ENCODE data around the gene MAGI2.
A peak's percentile ranks its signal among the peaks of the same experiment; 100 is the strongest.
"Not testable (repeated sequence)": the region's sequence is repeated elsewhere in the genome, so short reads cannot be mapped to it uniquely, and the experiment has no call there.

Gene MAGI2

DNA sequence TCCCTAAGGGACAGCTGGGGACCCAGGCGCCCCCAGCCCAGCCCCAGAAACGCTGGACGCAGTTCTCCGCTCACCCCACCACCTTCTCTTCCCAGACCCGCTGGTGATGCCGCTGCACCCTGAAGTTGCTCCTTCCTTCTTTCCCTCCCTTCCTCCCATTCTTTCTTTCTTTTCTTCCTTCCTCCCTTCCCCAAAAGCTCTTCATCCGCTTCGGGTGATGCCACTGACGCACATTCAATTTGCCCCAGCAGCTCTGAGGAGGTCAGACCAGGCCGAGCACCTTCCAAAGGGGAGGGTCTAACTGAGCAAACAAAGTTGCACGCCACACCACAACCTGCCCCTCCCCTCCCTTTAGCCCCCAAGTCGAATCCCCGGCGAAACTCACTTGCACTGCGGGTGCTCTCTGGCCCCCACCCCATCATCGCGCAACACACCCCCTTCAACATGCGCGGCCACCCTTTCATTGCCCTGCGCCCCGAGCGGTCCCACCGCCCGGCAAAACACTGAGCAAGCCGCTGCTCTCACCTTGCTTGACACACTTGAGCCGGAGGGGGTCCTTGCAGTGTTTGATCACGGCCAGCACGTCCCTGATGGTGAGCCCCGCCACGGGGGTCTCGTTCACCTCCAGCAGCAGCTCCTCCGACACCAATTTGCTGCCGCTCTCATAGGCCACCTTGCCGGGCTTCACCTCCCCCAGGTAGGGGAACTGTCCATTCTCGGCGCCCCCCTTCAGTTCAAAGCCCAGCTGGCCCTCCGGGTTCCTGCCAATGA is 787 bp downstream of the MAGI2 start:
- Histone ChIP-seq H3K4me3 (ENCODE audit: low read depth in 1 of 5, low read length in 5 of 5) (peak overlapping the region; percentile 85 to 94 (median 91)), H3K9me3 (ENCODE audit: control insufficient read depth in 5 of 5, low read length in 5 of 5) (no peaks in the 10 kb centered on the region), H3K27ac (ENCODE audit: low read depth, low read length) (peak overlapping the region; percentile 99), H3K36me3 (ENCODE audit: control insufficient read depth in 5 of 5, insufficient read depth in 5 of 5, low read length in 5 of 5) (peaks cover 0 to 3% (median 0%) of the 10 kb centered on the region in 5 donors), H3K4me1 (ENCODE audit: control insufficient read depth in 5 of 5, insufficient read depth in 5 of 5, low read length in 5 of 5) (peaks cover 0 to 48% (median 44%) of the 10 kb centered on the region in 5 donors), H3K9ac (ENCODE audit: low read length in 5 of 5) (peak overlapping the region; percentile 84 to 96 (median 93)), H3K27me3 (ENCODE audit: control insufficient read depth in 5 of 5, insufficient read depth in 4 of 5, low read length in 5 of 5) (no peaks in the 10 kb centered on the region)

GRCh38 chr7:79452032-79452494 is 1.4 kb downstream of the MAGI2 start:
- Histone ChIP-seq H3K27me3 (ENCODE audit: control insufficient read depth in 5 of 5, insufficient read depth in 4 of 5, low read length in 5 of 5) (no peaks in the 10 kb centered on the region), H3K4me3 (ENCODE audit: low read depth in 1 of 5, low read length in 5 of 5) (peak overlapping the region; percentile 85 to 94 (median 91)), H3K4me1 (ENCODE audit: control insufficient read depth in 5 of 5, insufficient read depth in 5 of 5, low read length in 5 of 5) (peaks cover 0 to 48% (median 41%) of the 10 kb centered on the region in 5 donors), H3K9me3 (ENCODE audit: control insufficient read depth in 5 of 5, low read length in 5 of 5) (no peaks in the 10 kb centered on the region), H3K9ac (ENCODE audit: low read length in 5 of 5) (peak overlapping the region; percentile 84 to 96 (median 93)), H3K36me3 (ENCODE audit: control insufficient read depth in 5 of 5, insufficient read depth in 5 of 5, low read length in 5 of 5) (peaks cover 0 to 3% (median 0%) of the 10 kb centered on the region in 5 donors), H3K27ac (ENCODE audit: low read depth, low read length) (peak overlapping the region; percentile 99)

- peak overlapping the region; percentile 85 to 94 (median 91) for H3K4me3 ChIP-seq (ENCODE audit: low read depth in 1 of 5, low read length in 5 of 5)
- peaks cover 0 to 3% (median 0%) of the 10 kb centered on the region in 5 donors for H3K36me3 ChIP-seq (ENCODE audit: control insufficient read depth in 5 of 5, insufficient read depth in 5 of 5, low read length in 5 of 5)
- H3K9ac ChIP-seq (ENCODE audit: low read length in 5 of 5): peak overlapping the region in 4 of 5 donors; percentile 92 to 96 (median 94)
- H3K9me3 ChIP-seq (ENCODE audit: control insufficient read depth in 5 of 5, low read length in 5 of 5): no peaks in the 10 kb centered on the region
- no peaks in the 10 kb centered on the region for H3K27me3 ChIP-seq (ENCODE audit: control insufficient read depth in 5 of 5, insufficient read depth in 4 of 5, low read length in 5 of 5)
- H3K27ac ChIP-seq (ENCODE audit: low read depth, low read length): peak overlapping the region; percentile 99
- peaks cover 0 to 45% (median 36%) of the 10 kb centered on the region in 5 donors for H3K4me1 ChIP-seq (ENCODE audit: control insufficient read depth in 5 of 5, insufficient read depth in 5 of 5, low read length in 5 of 5)
Observed at GRCh38 chr7:79451580-79451979, 1.9 kb downstream of the MAGI2 start.

- H3K4me3 ChIP-seq (ENCODE audit: low read depth in 1 of 5, low read length in 5 of 5): not testable (repeated sequence)
Observed at GRCh38 chr7:79442766-79443165, 10.7 kb downstream of the MAGI2 start.

GRCh38 chr7:79436378-79436777 is 17.1 kb downstream of the MAGI2 start:
- H3K9me3 ChIP-seq (ENCODE audit: control insufficient read depth in 5 of 5, low read length in 5 of 5): no peaks in the 10 kb centered on the region
- H3K4me1 ChIP-seq (ENCODE audit: control insufficient read depth in 5 of 5, insufficient read depth in 5 of 5, low read length in 5 of 5): no peaks in the 10 kb centered on the region
- no peaks in the 10 kb centered on the region for H3K36me3 ChIP-seq (ENCODE audit: control insufficient read depth in 5 of 5, insufficient read depth in 5 of 5, low read length in 5 of 5)
- no peaks in the 10 kb centered on the region for H3K27me3 ChIP-seq (ENCODE audit: control insufficient read depth in 5 of 5, insufficient read depth in 4 of 5, low read length in 5 of 5)
- no peak overlapping the region for H3K27ac ChIP-seq (ENCODE audit: low read depth, low read length)
- H3K9ac ChIP-seq (ENCODE audit: low read length in 5 of 5): no peak overlapping the region
- H3K4me3 ChIP-seq (ENCODE audit: low read depth in 1 of 5, low read length in 5 of 5): no peak overlapping the region

More at GRCh38 chr7:79442766-79443165, 10.7 kb downstream of the MAGI2 start:
- not testable (repeated sequence) for H3K9me3 ChIP-seq (ENCODE audit: control insufficient read depth in 5 of 5, low read length in 5 of 5); H3K27ac ChIP-seq (ENCODE audit: low read depth, low read length); H3K4me1 ChIP-seq (ENCODE audit: control insufficient read depth in 5 of 5, insufficient read depth in 5 of 5, low read length in 5 of 5); H3K27me3 ChIP-seq (ENCODE audit: control insufficient read depth in 5 of 5, insufficient read depth in 4 of 5, low read length in 5 of 5); H3K36me3 ChIP-seq (ENCODE audit: control insufficient read depth in 5 of 5, insufficient read depth in 5 of 5, low read length in 5 of 5); H3K9ac ChIP-seq (ENCODE audit: low read length in 5 of 5)

DNA sequence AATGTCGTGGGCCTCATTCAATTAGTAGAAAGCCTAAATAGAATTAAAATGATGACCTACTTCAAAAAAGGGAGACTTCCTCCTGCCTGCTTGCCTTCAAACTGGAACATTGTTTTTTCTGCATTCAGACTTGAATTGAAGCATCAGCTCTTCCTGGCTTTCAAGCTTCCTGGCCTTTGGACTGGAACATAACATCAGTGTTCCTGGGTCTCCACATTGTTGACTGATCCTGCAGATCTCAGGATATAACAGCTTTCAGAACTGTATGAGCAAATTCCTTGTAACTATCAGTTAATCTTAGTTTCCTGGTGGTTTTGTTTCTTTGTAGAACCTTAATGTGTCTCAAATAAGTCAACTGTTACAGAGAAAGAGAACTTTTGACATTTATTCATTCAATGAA is 18.6 kb downstream of the MAGI2 start:
- Histone ChIP-seq H3K27ac (ENCODE audit: low read depth, low read length) (no peak overlapping the region), H3K4me3 (ENCODE audit: low read depth in 1 of 5, low read length in 5 of 5) (no peak overlapping the region), H3K27me3 (ENCODE audit: control insufficient read depth in 5 of 5, insufficient read depth in 4 of 5, low read length in 5 of 5) (no peaks in the 10 kb centered on the region), H3K9ac (ENCODE audit: low read length in 5 of 5) (no peak overlapping the region), H3K9me3 (ENCODE audit: control insufficient read depth in 5 of 5, low read length in 5 of 5) (no peaks in the 10 kb centered on the region), H3K4me1 (ENCODE audit: control insufficient read depth in 5 of 5, insufficient read depth in 5 of 5, low read length in 5 of 5) (no peaks in the 10 kb centered on the region), H3K36me3 (ENCODE audit: control insufficient read depth in 5 of 5, insufficient read depth in 5 of 5, low read length in 5 of 5) (no peaks in the 10 kb centered on the region)

GRCh38 chr7:79434098-79434497 is 19.4 kb downstream of the MAGI2 start:
- no peaks in the 10 kb centered on the region for H3K36me3 ChIP-seq (ENCODE audit: control insufficient read depth in 5 of 5, insufficient read depth in 5 of 5, low read length in 5 of 5)
- H3K4me1 ChIP-seq (ENCODE audit: control insufficient read depth in 5 of 5, insufficient read depth in 5 of 5, low read length in 5 of 5): no peaks in the 10 kb centered on the region
- H3K27ac ChIP-seq (ENCODE audit: low read depth, low read length): no peak overlapping the region
- no peaks in the 10 kb centered on the region for H3K9me3 ChIP-seq (ENCODE audit: control insufficient read depth in 5 of 5, low read length in 5 of 5)
- H3K9ac ChIP-seq (ENCODE audit: low read length in 5 of 5): no peak overlapping the region
- no peak overlapping the region for H3K4me3 ChIP-seq (ENCODE audit: low read depth in 1 of 5, low read length in 5 of 5)
- H3K27me3 ChIP-seq (ENCODE audit: control insufficient read depth in 5 of 5, insufficient read depth in 4 of 5, low read length in 5 of 5): no peaks in the 10 kb centered on the region

GRCh38 chr7:79430391-79430790 is 23.1 kb downstream of the MAGI2 start:
- no peaks in the 10 kb centered on the region for H3K4me1 ChIP-seq (ENCODE audit: control insufficient read depth in 5 of 5, insufficient read depth in 5 of 5, low read length in 5 of 5)
- H3K9ac ChIP-seq (ENCODE audit: low read length in 5 of 5): no peak overlapping the region
- no peak overlapping the region for H3K4me3 ChIP-seq (ENCODE audit: low read depth in 1 of 5, low read length in 5 of 5)
- no peaks in the 10 kb centered on the region for H3K9me3 ChIP-seq (ENCODE audit: control insufficient read depth in 5 of 5, low read length in 5 of 5)
- H3K27me3 ChIP-seq (ENCODE audit: control insufficient read depth in 5 of 5, insufficient read depth in 4 of 5, low read length in 5 of 5): no peaks in the 10 kb centered on the region
- H3K36me3 ChIP-seq (ENCODE audit: control insufficient read depth in 5 of 5, insufficient read depth in 5 of 5, low read length in 5 of 5): no peaks in the 10 kb centered on the region
- H3K27ac ChIP-seq (ENCODE audit: low read depth, low read length): no peak overlapping the region

DNA sequence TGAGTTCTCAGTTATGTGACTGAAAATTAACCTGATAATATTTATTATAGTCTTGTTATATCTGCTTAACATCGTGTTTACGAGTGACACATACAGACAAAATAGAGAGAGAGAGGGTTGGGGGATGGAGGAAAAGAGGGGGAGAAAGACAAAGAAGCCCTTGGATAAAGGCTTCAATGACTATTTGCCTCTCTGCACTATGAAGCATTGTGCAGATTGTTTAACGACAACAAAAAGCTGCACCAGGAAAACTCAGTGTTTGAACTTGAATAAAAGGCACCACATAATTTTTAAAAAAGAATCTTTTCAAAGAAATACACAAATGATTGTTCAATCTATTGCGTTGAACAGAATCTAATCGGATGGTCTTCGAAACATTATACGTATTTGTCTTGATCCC is 27.8 kb downstream of the MAGI2 start:
- Histone ChIP-seq H3K4me1 (ENCODE audit: control insufficient read depth in 5 of 5, insufficient read depth in 5 of 5, low read length in 5 of 5) (no peaks in the 10 kb centered on the region), H3K9ac (ENCODE audit: low read length in 5 of 5) (no peak overlapping the region), H3K36me3 (ENCODE audit: control insufficient read depth in 5 of 5, insufficient read depth in 5 of 5, low read length in 5 of 5) (no peaks in the 10 kb centered on the region), H3K4me3 (ENCODE audit: low read depth in 1 of 5, low read length in 5 of 5) (no peak overlapping the region), H3K27ac (ENCODE audit: low read depth, low read length) (no peak overlapping the region), H3K9me3 (ENCODE audit: control insufficient read depth in 5 of 5, low read length in 5 of 5) (no peaks in the 10 kb centered on the region), H3K27me3 (ENCODE audit: control insufficient read depth in 5 of 5, insufficient read depth in 4 of 5, low read length in 5 of 5) (no peaks in the 10 kb centered on the region)

DNA sequence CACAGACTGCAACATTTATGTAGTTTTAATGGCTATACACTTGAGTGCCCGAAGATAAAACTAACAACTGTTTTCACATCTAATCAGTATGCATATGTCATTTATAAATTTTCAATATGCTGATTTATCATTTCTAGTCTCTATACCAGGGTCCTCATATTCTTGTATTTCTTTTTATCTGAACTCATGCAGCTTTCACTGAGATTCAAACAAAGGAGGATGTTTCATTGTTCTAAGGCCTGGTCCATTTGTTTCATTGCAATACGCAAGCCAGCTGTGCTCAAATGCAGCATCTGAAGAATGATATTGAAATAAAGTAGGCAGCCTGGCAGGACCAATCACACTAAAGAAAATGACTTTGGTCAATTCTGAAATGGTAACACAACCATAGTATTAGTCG is 31.7 kb downstream of the MAGI2 start:
- H3K4me1 ChIP-seq (ENCODE audit: control insufficient read depth in 5 of 5, insufficient read depth in 5 of 5, low read length in 5 of 5): peaks cover 0 to 11% (median 0%) of the 10 kb centered on the region in 5 donors
- H3K4me3 ChIP-seq (ENCODE audit: low read depth in 1 of 5, low read length in 5 of 5): no peak overlapping the region
- H3K36me3 ChIP-seq (ENCODE audit: control insufficient read depth in 5 of 5, insufficient read depth in 5 of 5, low read length in 5 of 5): no peaks in the 10 kb centered on the region
- H3K9me3 ChIP-seq (ENCODE audit: control insufficient read depth in 5 of 5, low read length in 5 of 5): no peaks in the 10 kb centered on the region
- H3K27ac ChIP-seq (ENCODE audit: low read depth, low read length): no peak overlapping the region
- no peak overlapping the region for H3K9ac ChIP-seq (ENCODE audit: low read length in 5 of 5)
- H3K27me3 ChIP-seq (ENCODE audit: control insufficient read depth in 5 of 5, insufficient read depth in 4 of 5, low read length in 5 of 5): no peaks in the 10 kb centered on the region

Data from subcutaneous abdominal adipose tissue (tissue), 5 donors.